GM23248 (cell line): Measurements from ENCODE around the gene PRKAR1A. TPM values are rescaled to one million over a fixed set of nuclear protein-coding genes. Genes with fewer than 3 reads are reported as not detected.

Experiments
- DNase-seq: peaks from one replicate; pipeline ENCODE4 v3.0.0-alpha.2; 2015
- H2AFZ ChIP-seq: fragments of 200-600 bp; sonication (generic); 2 replicates; pipeline ENCODE4 v1.6.1; 2016; ENCODE audit warnings: antibody characterized with exemption
- H3F3A ChIP-seq: fragments of 200-600 bp; sonication (generic); 2 replicates; pipeline ENCODE4 v1.6.1; 2016; ENCODE audit warnings: mild to moderate bottlenecking, antibody characterized with exemption, mixed run types; ENCODE audit not compliant: insufficient read depth
- H3K27ac ChIP-seq: fragments of 200-600 bp; sonication (generic); 2 replicates; pipeline ENCODE4 v1.5.1; 2016; ENCODE audit warnings: mild to moderate bottlenecking
- H3K27me3 ChIP-seq: fragments of 200-600 bp; sonication (generic); replicated peaks from 2 replicates; pipeline ENCODE4 v1.6.1; 2016; ENCODE audit warnings: mild to moderate bottlenecking; ENCODE audit not compliant: insufficient read depth
- H3K36me3 ChIP-seq: fragments of 200-600 bp; sonication (generic); 2 replicates; pipeline ENCODE4 v1.6.1; 2016; ENCODE audit warnings: low read depth, mild to moderate bottlenecking
- H3K4me1 ChIP-seq: fragments of 200-600 bp; sonication (generic); 2 replicates; pipeline ENCODE4 v1.6.1; 2016; ENCODE audit warnings: mild to moderate bottlenecking; ENCODE audit not compliant: insufficient read depth
- H3K4me2 ChIP-seq: fragments of 200-600 bp; sonication (generic); one replicate; pipeline ENCODE4 v1.6.1; 2016; ENCODE audit warnings: mild to moderate bottlenecking; ENCODE audit not compliant: unreplicated experiment
- H3K4me3 ChIP-seq: fragments of 200-600 bp; sonication (generic); 2 replicates; pipeline ENCODE4 v1.5.1; 2016; ENCODE audit warnings: mild to moderate bottlenecking
- H3K79me2 ChIP-seq: fragments of 200-600 bp; sonication (generic); 2 replicates; pipeline ENCODE4 v1.6.1; 2016; ENCODE audit warnings: mild to moderate bottlenecking; ENCODE audit not compliant: insufficient read depth
- H3K9ac ChIP-seq: fragments of 200-600 bp; sonication (generic); 2 replicates; pipeline ENCODE4 v1.6.1; 2016; ENCODE audit warnings: mild to moderate bottlenecking
- H3K9me2 ChIP-seq: fragments of 200-600 bp; sonication (generic); 2 replicates; pipeline ENCODE4 v1.6.1; 2016; ENCODE audit warnings: mixed run types, mild to moderate bottlenecking, moderate library complexity; ENCODE audit not compliant: insufficient read depth
- H3K9me3 ChIP-seq: fragments of 200-600 bp; sonication (generic); one replicate; pipeline ENCODE4 v1.6.1; 2017; ENCODE audit warnings: low read depth
- H4K20me1 ChIP-seq: fragments of 200-600 bp; sonication (generic); 2 replicates; pipeline ENCODE4 v1.6.0; 2016; ENCODE audit not compliant: insufficient read depth
- EZH2 ChIP-seq: fragments of 200-600 bp; sonication (generic); IDR thresholded peaks from 2 replicates; pipeline ENCODE4 v1.6.1; 2018; ENCODE audit warnings: antibody characterized with exemption, mild to moderate bottlenecking; ENCODE audit not compliant: insufficient read depth, poor library complexity, severe bottlenecking
- EZH2phosphoT487 ChIP-seq: fragments of 200-600 bp; sonication (generic); IDR thresholded peaks from 2 replicates; pipeline ENCODE4 v1.6.1; 2018; ENCODE audit warnings: antibody characterized with exemption, moderate library complexity, mild to moderate bottlenecking, low read depth; ENCODE audit not compliant: insufficient read depth
- WGBS, 2 experiments: methylation state at CpG; one replicate each; pipeline ENCODE4 v1.1.6; 2015 to 2017; ENCODE audit warnings: low lambda C conversion rate in 2 of 2, low coverage in 1 of 2; ENCODE audit errors: missing lambda C conversion rate in 2 of 2; 5-methylcytosine and 5-hydroxymethylcytosine counted together
- in situ Hi-C: fragments of 300-500 bp; cut with MboI; formaldehyde crosslinking; loops from 2 replicates; pipeline ENCODE4 v1.15.0; 2020
- polyA plus RNA-seq: library from polyadenylated mRNA; unstranded; fragments of >200 nt; fragmentation: Nextera tagmentation; extraction: Ambion mirVana; gene quantifications from 2 replicates; pipeline ENCODE4 v1.2.1, GENCODE V29; 2016
- total RNA-seq: library from RNA; depleted of rRNA; stranded (reverse); fragments of >200 nt; shearing (Covaris generic); gene quantifications from 2 replicates; pipeline ENCODE4 v1.2.3, GENCODE V29; 2014

Gene PRKAR1A
- total and polyA plus RNA-seq, 2 experiments from 2014 or later: 281 to 331 TPM

- in situ Hi-C loops: loop anchor here (25.0 kb wide), 1 partner anchor 711 kb away; the partner anchor contains the start of gene ABCA10
- WGBS, 2 experiments: 58 to 59% methylated on average over 3 of the region's 3 CpGs
- H3K36me3 ChIP-seq: peaks cover 97% of the 10 kb centered on the region
Measured at GRCh38 chr17:68526548-68526947, 14.3 kb downstream of the PRKAR1A start.

GRCh38 chr17:68527314-68527713 lies 15.1 kb downstream of the PRKAR1A start:
- peaks cover 85% of the 10 kb centered on the region for H3K79me2 ChIP-seq

More at GRCh38 chr17:68526548-68526947, 14.3 kb downstream of the PRKAR1A start:
- no peaks in the 10 kb centered on the region for H3K9me2 ChIP-seq
- H3K27ac ChIP-seq: no peak overlapping the region
- peaks cover 12% of the 10 kb centered on the region; the same call in 1 of the 2 replicates for H4K20me1 ChIP-seq
- no peaks in the 10 kb centered on the region for H3K9me3 ChIP-seq
- no peak overlapping the region for H3K4me3 ChIP-seq
- no peaks in the 10 kb centered on the region for H3K4me1 ChIP-seq
- no peaks in the 10 kb centered on the region for H3K27me3 ChIP-seq
- no peak overlapping the region for H3K4me2 ChIP-seq
- peaks cover 85% of the 10 kb centered on the region for H3K79me2 ChIP-seq
- DNase-seq: no peak
- no peak overlapping the region for H3K9ac ChIP-seq
- no peak overlapping the region for H2AFZ ChIP-seq
- peaks cover 22% of the 10 kb centered on the region for H3F3A ChIP-seq
- TF ChIP-seq EZH2phosphoT487: no peak
- no peak for TF ChIP-seq EZH2

GRCh38 chr17:68531252-68531651 lies 19.0 kb downstream of the PRKAR1A start:
- H3K27me3 ChIP-seq: no peaks in the 10 kb centered on the region
- no peak overlapping the region for H2AFZ ChIP-seq
- 0 out of 2 replicates have a peak, but pooled peaks cover 10% of the 10 kb centered on the region for H3K4me1 ChIP-seq
- peaks cover 49% of the 10 kb centered on the region for H3K79me2 ChIP-seq
- H3K36me3 ChIP-seq: peaks cover 85% of the 10 kb centered on the region
- TF ChIP-seq EZH2phosphoT487 (no peak), EZH2 (no peak)
- no peak overlapping the region for H3K4me3 ChIP-seq
- in situ Hi-C loops: loop anchor here (25.0 kb wide), 1 partner anchor 706 kb away; the partner anchor contains the start of gene ABCA10
- H3K9me3 ChIP-seq: no peaks in the 10 kb centered on the region
- no peak overlapping the region for H3K9ac ChIP-seq
- no peak overlapping the region for H3K4me2 ChIP-seq
- peaks cover 59% of the 10 kb centered on the region for H3F3A ChIP-seq
- no peak overlapping the region for H3K27ac ChIP-seq
- DNase-seq: no peak
- no peaks in the 10 kb centered on the region for H4K20me1 ChIP-seq
- WGBS, 2 experiments: 81 to 90% methylated on average over 4 of the region's 4 CpGs
- H3K9me2 ChIP-seq: no peaks in the 10 kb centered on the region

More at GRCh38 chr17:68527314-68527713, 15.1 kb downstream of the PRKAR1A start:
- peaks cover 100% of the 10 kb centered on the region for H3K36me3 ChIP-seq
- no peak overlapping the region for H3K27ac ChIP-seq
- H3K4me1 ChIP-seq: 0 out of 2 replicates have a peak, but pooled peaks cover 2% of the 10 kb centered on the region
- DNase-seq: no peak
- H3K4me3 ChIP-seq: no peak overlapping the region
- in situ Hi-C loops: loop anchor here (25.0 kb wide), 1 partner anchor 710 kb away; the partner anchor contains the start of gene ABCA10
- peaks cover 4% of the 10 kb centered on the region; the same call in 1 of the 2 replicates for H4K20me1 ChIP-seq
- no peak overlapping the region for H2AFZ ChIP-seq
- H3K9me2 ChIP-seq: no peaks in the 10 kb centered on the region
- TF ChIP-seq EZH2 (no peak), EZH2phosphoT487 (no peak)
- 95 to 99% methylated on average over 4 of the region's 4 CpGs for WGBS, 2 experiments
- H3F3A ChIP-seq: peaks cover 30% of the 10 kb centered on the region
- no peaks in the 10 kb centered on the region for H3K27me3 ChIP-seq
- no peak overlapping the region for H3K9ac ChIP-seq
- H3K4me2 ChIP-seq: no peak overlapping the region
- H3K9me3 ChIP-seq: no peaks in the 10 kb centered on the region

- Histone ChIP-seq H3K9ac (0 out of 2 replicates have a peak overlapping the region, but pooled peaks have one; percentile 1), H3K9me3 (no peaks in the 10 kb centered on the region), H2AFZ (no peak overlapping the region), H3K79me2 (peaks cover 35% of the 10 kb centered on the region), H3K9me2 (no peaks in the 10 kb centered on the region), H3K4me1 (0 out of 2 replicates have a peak, but pooled peaks cover 10% of the 10 kb centered on the region), H3K4me2 (no peak overlapping the region), H3K27ac (peak overlapping the region; percentile 26), H3F3A (peaks cover 64% of the 10 kb centered on the region), H4K20me1 (no peaks in the 10 kb centered on the region), H3K27me3 (no peaks in the 10 kb centered on the region), H3K36me3 (peaks cover 77% of the 10 kb centered on the region), H3K4me3 (no peak overlapping the region)
- TF ChIP-seq EZH2phosphoT487 (no peak), EZH2 (no peak)
- 42 to 44% methylated on average over 3 of the region's 3 CpGs for WGBS, 2 experiments
- in situ Hi-C loops: loop anchor here (25.0 kb wide), 1 partner anchor 704 kb away; the partner anchor contains the start of gene ABCA10
- no peak for DNase-seq
Measured at GRCh38 chr17:68532826-68533225, 20.6 kb downstream of the PRKAR1A start.
